Astrocyte of the cerebellum (primary cell): Measurements from ENCODE around the gene PRPSAP1.

ENCODE experiments used
- DNase-seq: peaks from one replicate; pipeline ENCODE4 v3.0.0-alpha.2; 2011; ENCODE audit warnings: low read depth
- H3K4me3 ChIP-seq: 2 replicates; pipeline ENCODE4 v1.5.1; 2011; ENCODE audit warnings: mild to moderate bottlenecking, low read depth, low read length, moderate library complexity
- CTCF ChIP-seq: IDR thresholded peaks from 2 replicates; pipeline ENCODE4 v1.5.1; 2012; ENCODE audit warnings: low read length, low read depth, moderate library complexity, mild to moderate bottlenecking; ENCODE audit errors: missing control alignments
- in situ Hi-C: cut with HindIII; loops from 2 replicates; pipeline ENCODE4 v1.10.0; 2017; ENCODE audit warnings: low sequenced_read_pairs

PRPSAP1 gene

GRCh38 chr17:76353599-76354316 is at the start of gene PRPSAP1:
PRPSAP1 (minus strand) TSS chr17:76353916; CDS start chr17:76353703, 213 bp downstream.
- H3K4me3 ChIP-seq: peak within 1 kb of the TSS; percentile 80
- peak; percentile 64 for TF ChIP-seq CTCF
- DNase-seq: peak; percentile 65
- in situ Hi-C loops: no loop called here

GRCh38 chr17:76402711-76403110 is 49.0 kb upstream of the PRPSAP1 start:
- in situ Hi-C loops: no loop called here
- no peak for DNase-seq
- H3K4me3 ChIP-seq: no peak overlapping the region
- TF ChIP-seq CTCF: no peak

- TF ChIP-seq CTCF: no peak
- DNase-seq: no peak
- in situ Hi-C loops: no loop called here
- H3K4me3 ChIP-seq: no peak overlapping the region
Observed at GRCh38 chr17:76399175-76400172, 45.8 kb upstream of the PRPSAP1 start.

GRCh38 chr17:76398523-76399174 is 44.9 kb upstream of the PRPSAP1 start:
- in situ Hi-C loops: no loop called here
- no peak for DNase-seq
- H3K4me3 ChIP-seq: no peak overlapping the region
- no peak for TF ChIP-seq CTCF

DNA sequence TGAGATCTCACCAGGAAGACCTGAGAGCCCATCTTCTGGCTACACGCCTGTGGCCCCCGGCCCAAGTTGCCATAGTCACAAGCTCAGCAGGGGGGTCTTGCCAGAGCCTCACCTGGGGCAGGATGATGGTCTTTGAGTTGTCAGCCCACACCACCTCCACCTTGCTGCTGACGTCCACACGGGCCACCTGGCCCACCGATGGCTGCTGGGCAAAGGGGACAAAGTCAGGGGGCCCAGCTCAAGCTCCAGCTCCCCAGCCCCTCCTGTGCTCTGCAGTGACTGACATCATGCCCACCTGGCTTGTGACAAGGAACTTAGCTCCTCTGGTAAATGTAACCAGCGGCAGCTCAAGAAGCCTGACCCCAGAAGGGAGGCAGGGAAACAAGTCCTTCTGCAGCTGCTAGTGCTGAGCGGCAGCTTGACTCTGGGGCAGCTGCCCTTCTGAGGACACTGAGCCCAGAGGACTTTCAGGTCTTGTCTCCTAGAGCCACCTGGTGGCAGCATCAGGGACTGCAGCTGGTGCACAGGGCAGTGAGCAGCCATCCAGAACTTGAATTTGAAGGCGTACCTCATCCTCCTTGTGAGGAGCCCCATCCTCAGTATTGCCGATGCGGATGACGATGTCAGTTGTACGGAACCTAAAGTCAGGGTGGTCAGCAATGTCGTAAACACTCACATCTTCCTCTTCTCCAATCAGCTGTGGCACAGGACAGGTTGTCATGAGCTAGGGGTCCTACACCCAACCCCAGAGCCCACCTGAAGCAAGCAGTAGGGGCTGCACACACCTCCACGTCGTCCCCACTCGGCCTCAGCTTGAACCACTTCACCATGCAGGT is 44.2 kb upstream of the PRPSAP1 start:
- peak; percentile 82 for DNase-seq

More for the DNA sequence above, 44.2 kb upstream of the PRPSAP1 start:
- peak; percentile 96 for TF ChIP-seq CTCF
- in situ Hi-C loops: no loop called here
- no peak overlapping the region for H3K4me3 ChIP-seq
